DOHH2 (cell line): ENCODE results near the gene EMC8.

Experiments
- CTCF ChIP-seq: fragments of 200-600 bp; sonication (generic); IDR thresholded peaks from one replicate; pipeline ENCODE4 v1.5.1; 2014; ENCODE audit warnings: antibody characterized with exemption, mild to moderate bottlenecking, low read depth, low read length; ENCODE audit not compliant: poor library complexity, severe bottlenecking
- EZH2phosphoT487 ChIP-seq: fragments of 200-600 bp; sonication (generic); IDR thresholded peaks from 2 replicates; pipeline ENCODE4 v1.6.1; 2017; ENCODE audit warnings: borderline replicate concordance, mild to moderate bottlenecking, antibody characterized with exemption, low read length, moderate library complexity, mixed read lengths

- TF ChIP-seq EZH2phosphoT487 (no peak), CTCF (no peak)
Observed at GRCh38 chr16:85796152-85796551, 3.2 kb downstream of the EMC8 start.
